ENCODE data around the gene DDI1. TPM values are rescaled to one million over a fixed set of nuclear protein-coding genes. Genes with fewer than 3 reads are reported as not detected.

The DDI1 gene
- not detected for total RNA-seq

- no peaks in the 10 kb centered on the region for H3K4me1 ChIP-seq
- H3K27me3 ChIP-seq = no peaks in the 10 kb centered on the region
- no peak for DNase-seq (ENCODE audit: low spot score in 2 of 2)
- TF ChIP-seq POLR2A (IDR thresholded peaks at IDR 0.05) (no peak), CTCF (IDR thresholded peaks at IDR 0.05) (no peak), POLR2AphosphoS5 (IDR thresholded peaks at IDR 0.05) (no peak)
- H3K36me3 ChIP-seq = no peaks in the 10 kb centered on the region
- no peak within 1 kb of the TSS for H3K4me3 ChIP-seq
- intact Hi-C loops (cut with DNase I; ENCODE audit: low total_unique reads) = no loop called here
- H3K9me3 ChIP-seq = no peaks in the 10 kb centered on the region
- no peak within 1 kb of the TSS for H3K27ac ChIP-seq
These were observed at the start of gene DDI1 for GRCh38 chr11:104036588-104036987. Gene DDI1 (plus strand): TSS chr11:104036640. CDS start chr11:104036823, 183 bp downstream.

GRCh38 chr11:103987629-103988594 lies 48.5 kb upstream of the DDI1 start:
- Histone ChIP-seq H3K4me3 (no peak overlapping the region), H3K9me3 (peaks cover 0 to 5% of the 10 kb centered on the region in 2 donors), H3K4me1 (no peaks in the 10 kb centered on the region), H3K36me3 (no peaks in the 10 kb centered on the region), H3K27me3 (no peaks in the 10 kb centered on the region), H3K27ac (peak overlapping the region in 1 of 2 donors; percentile 48)
- DNase-seq (ENCODE audit: low spot score in 2 of 2) = no peak
- intact Hi-C loops (cut with DNase I; ENCODE audit: low total_unique reads) = no loop called here
- TF ChIP-seq POLR2AphosphoS5 (IDR thresholded peaks at IDR 0.05) (no peak), CTCF (IDR thresholded peaks at IDR 0.05) (no peak), POLR2A (IDR thresholded peaks at IDR 0.05) (no peak)

GRCh38 chr11:103988595-103988969 lies 47.9 kb upstream of the DDI1 start:
- intact Hi-C loops (cut with DNase I; ENCODE audit: low total_unique reads) = no loop called here
- TF ChIP-seq POLR2A (IDR thresholded peaks at IDR 0.05) (no peak), CTCF (IDR thresholded peaks at IDR 0.05) (no peak), POLR2AphosphoS5 (IDR thresholded peaks at IDR 0.05) (no peak)
- Histone ChIP-seq H3K27me3 (no peaks in the 10 kb centered on the region), H3K4me1 (no peaks in the 10 kb centered on the region), H3K27ac (peak overlapping the region in 1 of 2 donors; percentile 48), H3K36me3 (no peaks in the 10 kb centered on the region), H3K4me3 (no peak overlapping the region), H3K9me3 (peaks cover 0 to 5% of the 10 kb centered on the region in 2 donors)
- DNase-seq (ENCODE audit: low spot score in 2 of 2) = no peak

GRCh38 chr11:103993507-103993906 lies 42.9 kb upstream of the DDI1 start:
- TF ChIP-seq POLR2A (IDR thresholded peaks at IDR 0.05) = no peak
- no peak for TF ChIP-seq CTCF (IDR thresholded peaks at IDR 0.05)
- no peak for TF ChIP-seq POLR2AphosphoS5 (IDR thresholded peaks at IDR 0.05)
- Histone ChIP-seq H3K4me1 (no peaks in the 10 kb centered on the region), H3K9me3 (no peaks in the 10 kb centered on the region), H3K27me3 (no peaks in the 10 kb centered on the region), H3K36me3 (no peaks in the 10 kb centered on the region), H3K4me3 (no peak overlapping the region), H3K27ac (peak overlapping the region in 1 of 2 donors; percentile 15)
- no peak for DNase-seq (ENCODE audit: low spot score in 2 of 2)
- intact Hi-C loops (cut with DNase I; ENCODE audit: low total_unique reads) = no loop called here

- DNase-seq (ENCODE audit: low spot score in 2 of 2) = no peak
- H3K27ac ChIP-seq = peak overlapping the region; percentile 2 to 15
- no peaks in the 10 kb centered on the region for H3K27me3 ChIP-seq
- H3K36me3 ChIP-seq = no peaks in the 10 kb centered on the region
- H3K4me3 ChIP-seq = no peak overlapping the region
- intact Hi-C loops (cut with DNase I; ENCODE audit: low total_unique reads) = no loop called here
- no peaks in the 10 kb centered on the region for H3K9me3 ChIP-seq
- TF ChIP-seq CTCF (IDR thresholded peaks at IDR 0.05) = no peak
- no peak for TF ChIP-seq POLR2A (IDR thresholded peaks at IDR 0.05)
- H3K4me1 ChIP-seq = no peaks in the 10 kb centered on the region
These were observed 42.3 kb upstream of the DDI1 start for GRCh38 chr11:103994094-103994493.

Data from breast epithelium (tissue), 4 donors.